ENCODE results near the gene ANKRD63.

Gene ANKRD63

DNA sequence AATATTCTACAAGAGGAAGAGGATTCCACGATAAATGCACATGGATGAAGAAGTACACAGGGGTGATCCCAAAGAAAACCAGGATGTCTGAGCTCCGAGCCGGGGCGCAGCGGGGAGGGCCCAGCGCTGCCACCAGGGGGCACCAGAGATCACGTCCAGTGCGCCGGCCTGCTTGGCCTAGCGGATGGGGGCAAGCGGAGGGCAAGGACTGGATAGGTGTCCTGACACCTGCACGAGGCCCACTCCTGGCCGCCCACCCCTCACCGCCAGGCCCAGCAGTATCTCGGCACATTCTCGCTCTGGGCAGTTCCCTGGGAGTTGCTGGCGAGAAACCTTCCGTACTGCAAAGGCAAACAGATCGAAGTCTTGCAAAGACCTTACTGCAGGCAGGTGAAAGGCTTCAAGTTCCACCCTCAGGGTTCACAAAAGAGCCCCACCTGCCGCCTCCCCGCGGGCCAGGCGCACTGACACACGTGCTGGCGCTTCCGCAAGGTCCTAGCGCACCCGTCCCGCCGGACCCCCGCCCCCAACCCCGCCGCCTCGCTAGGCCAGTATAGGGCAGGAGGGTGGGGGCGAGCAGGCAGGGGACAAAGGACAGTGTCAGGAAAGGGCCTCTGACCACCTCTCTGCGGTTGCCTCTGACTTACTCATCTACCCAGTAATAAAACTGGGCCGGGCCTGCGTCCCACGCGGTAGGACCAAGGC lies 3.3 kb downstream of the ANKRD63 start:
- DNase-seq (ENCODE audit: low spot score): peak; percentile 89

DNA sequence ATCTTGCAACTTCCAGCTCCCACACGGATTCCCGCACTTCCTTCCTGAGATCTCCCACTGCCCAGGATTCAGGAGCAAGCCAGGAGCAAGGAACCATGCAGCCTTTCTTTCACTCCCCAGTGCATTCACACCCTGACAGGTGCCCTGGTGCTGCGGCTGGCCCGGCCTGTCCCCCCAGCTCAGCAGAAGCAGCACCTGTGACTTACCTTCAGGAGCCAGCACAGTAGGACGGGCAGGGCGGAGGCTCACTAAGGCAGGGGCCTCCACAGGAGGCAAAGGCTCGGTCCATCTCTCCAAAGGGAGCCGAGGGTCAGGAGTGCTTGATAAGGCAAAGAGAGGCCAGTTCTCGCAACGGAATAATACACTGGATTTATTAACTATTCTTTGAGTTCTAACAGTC lies 4.8 kb downstream of the ANKRD63 start:
- DNase-seq (ENCODE audit: low spot score): no peak

DNA sequence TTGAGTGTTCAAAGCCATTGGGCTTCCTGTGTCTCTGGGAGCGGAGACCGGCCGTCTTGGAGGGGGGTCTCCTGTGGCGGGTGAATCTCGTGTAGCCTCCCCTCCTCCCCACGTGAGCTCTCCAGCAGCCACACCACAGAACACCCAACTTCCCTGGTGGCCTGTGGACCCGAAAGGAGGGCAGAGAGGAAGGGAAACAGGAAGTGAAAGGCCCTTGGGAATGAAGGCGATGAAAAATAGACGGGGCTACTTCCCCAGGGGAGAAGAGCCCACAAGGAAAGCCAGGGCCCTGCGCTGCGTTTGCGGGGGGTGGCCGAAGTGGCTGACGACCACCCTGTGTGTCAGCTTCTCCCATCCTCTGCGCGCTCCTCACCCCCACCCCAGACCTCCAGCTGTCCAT lies 5.4 kb downstream of the ANKRD63 start:
- DNase-seq (ENCODE audit: low spot score): no peak

DNA sequence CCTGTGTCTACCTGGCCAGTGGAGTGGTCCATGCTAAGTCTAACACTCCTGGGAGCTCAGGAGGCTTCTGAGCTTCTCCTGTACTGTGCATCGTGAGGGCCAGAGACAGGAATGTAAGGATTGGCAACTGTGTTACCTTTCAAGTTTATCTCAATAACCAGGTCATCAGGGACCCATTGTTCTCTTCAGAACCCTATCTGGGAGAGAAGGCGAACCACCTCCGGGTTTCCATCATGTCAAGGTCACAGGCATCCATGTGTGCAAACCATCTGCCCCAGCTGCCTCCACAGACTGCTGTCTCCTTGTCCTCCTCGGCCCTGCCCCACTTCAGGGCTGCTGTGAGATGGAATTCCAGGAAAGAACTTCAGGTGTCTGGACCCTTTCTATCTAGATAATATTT lies 5.9 kb downstream of the ANKRD63 start:
- DNase-seq (ENCODE audit: low spot score): no peak

DNA sequence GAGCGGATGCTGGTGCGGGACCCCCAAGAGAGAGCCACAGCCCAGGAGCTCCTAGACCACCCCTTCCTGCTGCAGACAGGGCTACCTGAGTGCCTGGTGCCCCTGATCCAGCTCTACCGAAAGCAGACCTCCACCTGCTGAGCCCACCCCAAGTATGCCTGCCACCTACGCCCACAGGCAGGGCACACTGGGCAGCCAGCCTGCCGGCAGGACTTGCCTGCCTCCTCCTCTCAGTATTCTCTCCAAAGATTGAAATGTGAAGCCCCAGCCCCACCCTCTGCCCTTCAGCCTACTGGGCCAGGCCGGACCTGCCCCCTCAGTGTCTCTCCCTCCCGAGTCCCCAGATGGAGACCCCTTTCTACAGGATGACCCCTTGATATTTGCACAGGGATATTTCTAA lies 6.9 kb downstream of the ANKRD63 start:
- no peak for DNase-seq (ENCODE audit: low spot score)

DNA sequence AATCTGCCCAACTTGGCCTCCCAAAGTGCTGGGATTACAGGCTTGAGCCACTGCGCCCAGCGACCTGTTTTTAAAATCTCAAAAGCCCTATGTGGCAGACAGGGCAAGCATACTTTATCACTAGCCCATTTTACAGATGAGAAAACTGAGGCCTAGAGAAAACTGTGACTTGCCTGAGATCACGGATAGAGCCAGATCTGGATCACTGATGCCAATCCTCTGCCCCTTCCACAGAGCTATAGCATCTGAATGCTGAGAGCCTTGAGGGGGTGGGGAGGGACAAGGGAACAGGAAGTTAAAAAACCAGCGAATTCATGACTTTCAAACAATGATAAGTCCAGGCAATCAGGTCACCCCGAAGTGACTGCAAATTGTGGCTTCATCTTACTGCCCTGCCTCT lies 7.3 kb downstream of the ANKRD63 start:
- no peak for DNase-seq (ENCODE audit: low spot score)

DNA sequence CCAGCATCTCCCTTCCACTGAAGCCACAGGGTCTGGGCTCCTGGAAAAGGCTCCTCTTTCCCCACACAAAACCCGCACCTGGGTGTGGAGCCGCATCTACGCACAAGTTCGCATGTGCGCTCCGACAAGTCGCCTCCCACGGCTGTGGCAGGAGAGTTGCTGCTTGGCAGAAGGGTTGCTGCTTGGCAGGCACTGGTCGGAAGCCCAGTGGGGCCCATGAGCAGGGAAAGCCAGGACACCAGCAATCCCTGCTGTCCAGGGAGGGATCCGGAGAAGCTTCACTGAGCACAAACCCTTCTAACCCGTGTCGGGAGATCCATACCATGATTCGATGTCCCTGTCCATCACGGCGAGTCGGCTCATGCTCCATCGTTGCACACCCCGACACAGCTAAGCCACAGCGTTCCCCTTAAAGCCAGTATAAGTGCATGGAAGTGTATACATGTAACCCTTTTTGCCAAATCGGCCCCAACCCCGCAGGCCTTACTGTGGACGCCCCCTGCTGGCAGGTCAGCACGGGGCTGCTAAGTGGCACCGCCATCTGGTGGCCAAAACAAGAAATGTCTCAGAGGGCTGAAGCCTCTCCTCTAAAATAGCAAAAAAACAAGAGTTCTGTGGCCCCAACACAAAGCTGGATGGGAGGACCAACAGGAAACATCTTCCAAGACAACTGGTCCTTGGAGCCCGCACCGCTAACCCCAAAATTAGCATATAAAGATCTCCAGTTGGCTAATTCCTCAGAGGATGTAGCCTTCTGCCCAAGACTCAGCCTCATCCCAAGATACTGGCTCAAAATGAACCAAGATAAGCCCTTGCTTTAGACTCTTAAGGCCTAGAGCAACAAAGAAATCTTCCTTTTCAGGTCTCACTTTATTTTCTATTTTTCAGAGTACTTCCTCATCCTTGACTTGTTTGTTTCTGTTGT lies 8.3 kb downstream of the ANKRD63 start:
- peak; percentile 88 for DNase-seq (ENCODE audit: low spot score)

DNA sequence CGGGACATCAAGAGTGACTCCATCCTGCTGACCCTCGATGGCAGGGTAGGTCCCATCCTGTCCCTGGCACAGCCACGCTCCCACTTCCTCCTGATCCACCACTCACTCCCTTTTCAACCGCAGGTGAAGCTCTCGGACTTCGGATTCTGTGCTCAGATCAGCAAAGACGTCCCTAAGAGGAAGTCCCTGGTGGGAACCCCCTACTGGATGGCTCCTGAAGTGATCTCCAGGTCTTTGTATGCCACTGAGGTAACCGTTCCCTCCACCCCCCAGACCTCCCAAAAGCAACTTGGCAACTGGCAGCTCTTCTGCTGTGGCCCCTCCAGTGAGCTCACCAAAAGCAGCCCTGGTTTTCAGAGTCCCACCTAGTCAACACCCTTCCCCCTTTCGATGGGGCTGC lies 9.4 kb downstream of the ANKRD63 start:
- DNase-seq (ENCODE audit: low spot score): no peak

DNA sequence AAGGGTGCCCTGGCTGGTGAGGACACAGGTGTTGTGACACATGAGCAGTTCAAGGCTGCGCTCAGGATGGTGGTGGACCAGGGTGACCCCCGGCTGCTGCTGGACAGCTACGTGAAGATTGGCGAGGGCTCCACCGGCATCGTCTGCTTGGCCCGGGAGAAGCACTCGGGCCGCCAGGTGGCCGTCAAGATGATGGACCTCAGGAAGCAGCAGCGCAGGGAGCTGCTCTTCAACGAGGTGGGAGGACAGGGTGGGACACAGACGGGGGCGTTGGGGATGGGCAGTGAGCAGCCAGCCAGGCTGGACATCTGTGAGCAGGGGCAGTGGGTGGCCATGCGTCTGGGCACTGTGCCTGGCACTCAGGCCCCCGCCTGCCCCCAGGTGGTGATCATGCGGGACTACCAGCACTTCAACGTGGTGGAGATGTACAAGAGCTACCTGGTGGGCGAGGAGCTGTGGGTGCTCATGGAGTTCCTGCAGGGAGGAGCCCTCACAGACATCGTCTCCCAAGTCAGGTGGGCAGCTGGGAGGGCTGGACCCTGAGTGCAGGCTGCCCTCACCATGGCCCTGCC lies 10.3 kb downstream of the ANKRD63 start:
- no peak for DNase-seq (ENCODE audit: low spot score)

DNA sequence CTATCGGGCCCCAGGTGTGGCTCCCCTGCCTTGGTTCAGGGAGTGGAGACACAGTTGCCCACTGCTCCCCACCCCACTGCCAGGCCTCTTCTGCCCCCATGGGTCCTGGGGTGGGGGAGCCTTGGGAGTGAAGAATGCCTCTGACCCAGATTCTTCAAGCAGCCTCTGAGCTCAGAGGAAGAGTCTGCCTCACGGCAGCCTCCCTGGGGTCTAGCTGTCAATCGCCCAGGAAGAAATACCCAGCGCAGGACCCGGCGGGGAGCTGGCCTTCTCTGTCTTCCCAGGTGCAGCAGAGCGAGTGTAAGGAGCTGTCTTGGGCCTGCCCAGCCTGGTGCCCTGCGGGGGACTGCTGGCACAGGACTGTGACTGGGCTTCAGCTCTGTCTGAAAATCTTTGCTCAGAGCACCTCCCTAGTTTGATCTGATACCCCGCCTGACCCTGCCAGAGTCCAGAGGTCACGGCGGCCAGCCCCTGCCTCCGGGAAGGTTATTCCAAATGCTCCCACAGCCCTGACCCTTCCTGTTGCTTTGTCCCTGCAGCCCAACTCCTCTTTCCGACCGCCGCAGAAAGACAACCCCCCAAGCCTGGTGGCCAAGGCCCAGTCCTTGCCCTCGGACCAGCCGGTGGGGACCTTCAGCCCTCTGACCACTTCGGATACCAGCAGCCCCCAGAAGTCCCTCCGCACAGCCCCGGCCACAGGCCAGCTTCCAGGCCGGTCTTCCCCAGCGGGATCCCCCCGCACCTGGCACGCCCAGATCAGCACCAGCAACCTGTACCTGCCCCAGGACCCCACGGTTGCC lies 11.0 kb downstream of the ANKRD63 start:
- no peak for DNase-seq (ENCODE audit: low spot score)

DNA sequence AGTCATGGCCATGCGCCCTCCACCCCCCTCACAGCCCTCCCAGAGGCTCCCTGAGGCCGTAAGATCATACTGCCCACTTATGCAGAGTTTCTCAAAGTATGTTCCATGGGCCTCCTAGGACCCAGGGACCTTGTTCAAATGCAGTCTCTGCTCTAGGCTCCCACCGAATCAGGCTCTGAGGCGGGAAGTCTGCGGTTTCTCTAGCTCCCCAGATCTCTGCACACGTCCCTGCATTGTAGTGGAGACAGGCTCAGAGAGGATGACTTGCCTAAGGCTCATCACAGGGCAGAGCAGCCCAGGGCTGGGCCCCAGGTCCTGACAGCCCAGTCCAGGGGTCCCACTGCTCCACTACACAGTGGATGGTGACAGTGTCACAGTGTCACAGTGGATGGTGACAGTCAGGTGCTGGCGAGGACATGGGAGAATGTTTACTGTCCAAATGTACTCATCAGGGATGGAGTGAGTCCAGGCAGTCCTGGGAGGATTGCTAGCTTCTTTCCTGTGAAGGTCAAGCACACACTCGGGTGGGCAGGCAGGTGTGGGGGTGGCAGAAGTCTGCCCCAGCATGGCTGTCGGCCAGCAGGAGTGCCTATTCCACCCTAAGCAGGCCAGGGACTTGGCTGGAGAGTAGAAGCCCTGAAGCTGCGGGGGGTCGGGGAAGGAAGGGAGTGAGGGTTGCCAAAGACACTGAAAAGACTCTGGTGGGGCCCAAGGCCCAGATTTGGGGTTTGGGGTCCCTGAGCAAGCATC lies 12.4 kb downstream of the ANKRD63 start:
- no peak for DNase-seq (ENCODE audit: low spot score)

DNA sequence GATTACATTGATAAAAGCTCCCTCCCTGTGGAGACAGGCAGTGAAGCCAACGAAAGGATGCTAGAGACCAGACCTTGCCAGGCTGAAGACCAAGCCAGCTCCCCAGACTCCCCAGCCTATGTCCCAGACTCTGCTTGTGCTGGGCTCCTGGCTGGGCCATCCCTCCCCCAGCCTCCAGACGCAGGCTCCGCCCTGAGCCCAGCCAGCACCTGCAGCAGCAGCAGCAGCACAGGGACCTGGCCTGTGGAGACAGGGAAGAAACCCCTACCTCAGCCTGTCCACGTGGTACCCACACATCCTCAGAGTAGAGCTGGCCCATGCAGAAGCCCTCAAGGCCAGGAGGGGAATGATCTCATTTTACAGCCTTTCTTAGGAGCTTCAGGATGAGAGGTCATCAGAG lies 13.3 kb downstream of the ANKRD63 start:
- DNase-seq (ENCODE audit: low spot score): no peak

DNA sequence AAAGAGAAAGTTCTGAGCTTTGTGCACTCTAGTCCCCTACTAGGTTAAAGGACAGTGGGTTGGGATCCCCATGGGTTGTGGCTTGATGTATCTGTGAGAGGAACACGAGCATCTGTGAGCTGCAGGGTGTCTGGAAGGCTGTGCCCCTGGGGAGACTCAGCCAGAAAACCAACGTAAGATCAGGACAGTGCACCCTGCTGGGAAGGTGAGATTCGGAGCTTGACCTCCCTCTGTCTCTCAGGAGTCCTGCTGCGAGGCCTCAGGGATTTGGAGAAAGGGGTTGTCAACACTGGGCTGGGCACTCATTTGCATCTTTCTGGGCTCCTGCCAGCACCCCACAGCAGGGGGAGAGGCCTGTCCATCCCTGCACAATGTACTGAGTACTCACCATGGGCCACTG lies 15.2 kb downstream of the ANKRD63 start:
- DNase-seq (ENCODE audit: low spot score): no peak

DNA sequence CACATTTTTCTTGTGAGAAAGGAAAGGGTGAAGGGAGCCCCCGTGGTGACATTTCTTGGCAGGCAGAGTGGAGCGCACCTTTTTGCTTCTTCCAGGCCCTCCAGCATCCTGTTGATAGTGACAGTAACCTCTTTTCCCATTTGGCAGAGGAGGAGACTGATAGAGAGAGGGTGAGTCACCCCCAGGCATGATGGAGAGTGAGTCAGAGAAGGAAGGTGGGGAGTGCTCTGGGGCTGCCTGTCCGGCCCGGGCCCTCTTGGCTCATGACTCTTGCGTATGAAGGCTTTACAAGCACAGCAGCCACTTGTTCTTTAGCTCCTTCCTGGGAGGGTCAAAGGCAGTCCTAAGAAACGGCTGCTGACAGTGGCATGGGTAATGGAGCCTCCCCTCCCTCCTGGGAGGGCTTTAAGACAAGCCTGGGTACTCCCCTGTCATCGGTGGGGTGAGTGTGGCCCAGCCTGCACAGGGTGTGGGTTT lies 16.0 kb downstream of the ANKRD63 start:
- DNase-seq (ENCODE audit: low spot score): no peak

DNA sequence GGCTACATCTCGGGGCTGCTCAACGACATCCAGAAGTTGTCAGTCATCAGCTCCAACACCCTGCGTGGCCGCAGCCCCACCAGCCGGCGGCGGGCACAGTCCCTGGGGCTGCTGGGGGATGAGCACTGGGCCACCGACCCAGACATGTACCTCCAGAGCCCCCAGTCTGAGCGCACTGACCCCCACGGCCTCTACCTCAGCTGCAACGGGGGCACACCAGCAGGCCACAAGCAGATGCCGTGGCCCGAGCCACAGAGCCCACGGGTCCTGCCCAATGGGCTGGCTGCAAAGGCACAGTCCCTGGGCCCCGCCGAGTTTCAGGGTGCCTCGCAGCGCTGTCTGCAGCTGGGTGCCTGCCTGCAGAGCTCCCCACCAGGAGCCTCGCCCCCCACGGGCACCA lies 17.0 kb downstream of the ANKRD63 start:
- DNase-seq (ENCODE audit: low spot score): no peak

DNA sequence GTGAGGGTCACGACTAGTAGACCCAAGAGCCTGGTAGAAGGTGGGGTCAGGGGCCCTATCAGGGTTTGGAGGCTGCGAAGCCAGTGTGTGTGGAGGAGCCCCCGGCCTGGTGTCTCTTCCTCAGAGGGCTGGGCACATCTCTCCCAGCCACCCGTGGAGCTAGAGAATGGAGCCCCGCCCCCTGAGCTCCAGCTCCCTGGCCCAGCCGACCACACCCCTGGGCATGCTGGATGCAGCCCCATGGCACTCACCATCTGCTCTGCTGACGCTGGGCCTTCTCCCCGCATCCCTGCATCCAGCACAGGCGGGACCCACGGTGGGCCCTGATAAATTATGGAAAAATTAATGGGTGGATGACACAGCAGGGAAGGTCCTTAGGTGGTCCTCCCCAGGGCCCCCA lies 17.5 kb downstream of the ANKRD63 start:
- DNase-seq (ENCODE audit: low spot score): no peak

DNA sequence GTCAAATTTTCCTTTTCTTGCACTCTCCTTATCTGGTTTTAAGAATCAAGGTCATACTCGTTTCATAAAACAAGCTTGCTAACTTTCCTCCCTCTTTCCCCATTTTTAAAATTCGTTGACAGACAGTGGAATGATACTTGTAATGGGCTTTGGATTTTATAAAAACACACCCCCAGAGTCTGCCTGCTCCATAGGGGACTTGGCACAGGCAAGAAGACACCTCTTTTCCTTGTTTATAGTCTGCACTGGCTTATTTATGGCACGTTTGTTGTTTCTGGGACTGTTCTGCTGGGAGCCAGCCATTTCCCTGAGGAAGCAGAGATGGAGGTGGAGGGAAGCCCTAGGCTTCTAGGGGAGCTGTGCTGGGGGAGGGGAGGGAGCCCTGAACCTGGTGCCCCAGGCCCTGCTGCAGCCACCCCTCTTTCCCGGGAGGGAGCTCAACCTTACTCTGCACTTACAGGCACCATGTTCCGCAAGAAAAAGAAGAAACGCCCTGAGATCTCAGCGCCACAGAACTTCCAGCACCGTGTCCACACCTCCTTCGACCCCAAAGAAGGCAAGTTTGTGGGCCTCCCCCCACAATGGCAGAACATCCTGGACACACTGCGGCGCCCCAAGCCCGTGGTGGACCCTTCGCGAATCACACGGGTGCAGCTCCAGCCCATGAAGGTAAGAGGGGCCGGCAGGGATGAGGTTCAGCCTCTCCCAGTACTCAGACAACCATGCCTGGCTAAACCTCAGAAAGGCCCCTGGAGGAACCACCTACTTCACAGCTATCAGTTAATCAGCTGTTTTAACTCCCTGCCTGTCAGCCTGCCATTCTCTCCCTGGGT lies 18.3 kb downstream of the ANKRD63 start:
- no peak for DNase-seq (ENCODE audit: low spot score)

DNA sequence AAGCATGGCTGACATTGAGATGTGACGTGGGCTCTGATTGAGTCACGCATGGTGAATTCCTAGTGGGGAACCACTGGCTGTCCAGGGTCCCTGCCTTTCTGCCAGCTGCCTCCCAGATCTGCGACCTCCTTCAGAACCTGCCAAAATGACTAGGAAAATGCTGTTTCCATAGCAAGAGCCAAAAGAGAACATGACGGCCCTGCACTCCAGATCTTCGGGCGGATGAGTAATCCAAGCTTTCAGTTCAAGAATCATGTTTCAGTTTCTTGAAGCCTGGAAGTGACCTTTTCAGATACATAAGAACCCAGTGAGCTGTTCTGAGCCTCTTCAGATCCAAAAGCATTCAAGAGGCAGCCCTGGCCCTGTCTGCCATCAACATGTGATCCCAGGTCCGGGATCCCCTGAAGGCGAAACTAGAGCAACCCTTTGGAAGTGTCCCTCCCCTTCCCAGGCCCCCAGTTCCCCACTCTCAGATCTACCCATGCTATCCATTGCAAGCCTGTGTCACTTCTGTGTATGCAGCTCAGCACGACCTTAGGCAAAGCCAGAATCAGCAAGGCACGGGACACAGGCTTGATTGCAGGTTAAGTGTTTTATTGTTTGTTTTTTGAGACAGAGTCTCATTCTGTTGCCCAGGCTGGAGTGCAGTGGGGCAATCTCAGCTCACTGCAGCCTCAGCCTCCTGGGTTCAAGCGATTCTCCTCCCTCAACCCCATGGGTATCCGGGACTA lies 19.7 kb downstream of the ANKRD63 start:
- DNase-seq (ENCODE audit: low spot score): no peak

DNA sequence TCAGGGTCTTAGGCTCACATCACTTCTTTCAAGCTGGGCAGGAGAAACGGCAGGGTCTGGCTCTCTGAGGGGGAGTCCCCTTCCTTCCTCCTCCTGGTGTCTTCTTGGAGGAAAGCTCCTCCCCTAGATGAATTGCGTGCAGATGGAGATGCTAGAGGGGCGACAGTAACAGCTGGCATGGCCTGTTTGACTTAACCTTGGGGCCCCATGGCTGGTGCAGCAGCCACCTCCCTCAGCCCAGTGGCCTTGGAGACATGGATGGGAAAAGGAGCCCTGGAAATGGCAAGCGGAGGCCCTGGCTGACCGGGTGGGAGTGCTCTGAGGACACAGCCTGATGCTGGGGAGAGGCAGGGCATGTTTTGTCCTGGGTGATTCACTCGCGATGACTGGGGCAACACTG lies 23.8 kb downstream of the ANKRD63 start:
- no peak for DNase-seq (ENCODE audit: low spot score)

DNA sequence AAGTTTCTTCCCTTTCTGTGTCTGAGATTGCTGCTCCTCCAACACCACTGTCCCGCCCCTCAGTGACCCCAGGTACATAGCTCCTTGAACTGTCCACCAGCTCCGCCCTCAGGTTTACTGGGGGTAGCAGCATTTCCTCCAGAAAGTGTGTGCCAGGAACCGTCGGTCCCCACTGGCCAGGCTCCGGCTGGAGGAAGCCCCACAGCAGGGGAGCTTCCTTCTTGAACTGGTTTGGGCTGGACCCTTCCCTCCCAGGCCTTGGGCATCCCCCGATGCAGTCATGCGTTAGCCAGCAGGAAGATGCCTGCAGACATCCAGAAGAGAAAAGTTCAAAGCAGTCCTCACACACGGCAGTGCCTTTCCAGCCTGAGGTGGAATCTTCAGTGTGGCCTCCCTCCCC lies 24.3 kb downstream of the ANKRD63 start:
- DNase-seq (ENCODE audit: low spot score): no peak
